PFSK-1 (cell line): ENCODE results near the gene GPR142.

Experiments
- FOXP2 ChIP-seq: optimal IDR thresholded peaks from 2 replicates; pipeline ENCODE3; 2011; ENCODE audit warnings: borderline replicate concordance, control low read depth, inconsistent platforms; ENCODE audit not compliant: insufficient read depth; ENCODE audit errors: extremely low read length, extremely low read depth
- POLR2AphosphoS5 ChIP-seq: IDR thresholded peaks from 2 replicates; pipeline ENCODE4 v1.6.1; 2012; ENCODE audit warnings: low read depth, mild to moderate bottlenecking, control low read depth, low read length, moderate library complexity
- SIN3A ChIP-seq: IDR thresholded peaks from 2 replicates; pipeline ENCODE4 v1.6.1; 2012; ENCODE audit warnings: mild to moderate bottlenecking, low read length, moderate library complexity, borderline replicate concordance; ENCODE audit not compliant: insufficient read depth
- TAF1 ChIP-seq: IDR thresholded peaks from 2 replicates; pipeline ENCODE4 v1.6.1; 2012; ENCODE audit warnings: low read length, control low read depth, borderline replicate concordance; ENCODE audit not compliant: insufficient read depth
- TF ChIP-seq, protein P1 (sequence below), 2 experiments: IDR thresholded peaks; 2 replicates each; pipeline versions ENCODE4 v1.6.1 to v1.8.0; 2011 to 2012; ENCODE audit warnings: low read depth in 2 of 2, low read length in 2 of 2, control low read depth in 1 of 2, inconsistent platforms in 1 of 2, mild to moderate bottlenecking in 1 of 2, moderate library complexity in 1 of 2; ENCODE audit not compliant: insufficient read depth in 1 of 2

The GPR142 gene

DNA sequence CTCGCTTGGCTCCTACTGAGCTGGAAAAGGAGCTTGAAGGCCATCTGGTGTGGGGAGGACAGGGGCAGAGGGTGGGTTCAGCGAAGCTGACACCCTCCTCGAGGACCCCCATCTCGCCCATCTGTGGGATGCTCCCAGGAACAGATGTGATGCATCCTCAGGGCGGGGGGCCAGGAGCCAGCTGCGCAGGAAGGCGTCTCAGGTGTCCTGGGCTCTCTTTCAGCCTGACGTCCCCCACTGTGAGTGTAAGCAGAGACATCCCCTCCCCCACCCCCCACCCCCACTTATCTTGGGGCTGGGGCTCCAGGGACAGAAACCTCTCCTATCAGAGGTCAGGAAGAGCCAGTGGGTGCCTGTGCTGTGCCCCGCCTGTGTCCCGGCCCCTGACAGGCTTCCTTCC lies 25.1 kb upstream of the GPR142 start:
- TF ChIP-seq POLR2AphosphoS5 (no peak), FOXP2 (no peak), TAF1 (no peak), SIN3A (no peak)
- TF ChIP-seq, protein P1, sequence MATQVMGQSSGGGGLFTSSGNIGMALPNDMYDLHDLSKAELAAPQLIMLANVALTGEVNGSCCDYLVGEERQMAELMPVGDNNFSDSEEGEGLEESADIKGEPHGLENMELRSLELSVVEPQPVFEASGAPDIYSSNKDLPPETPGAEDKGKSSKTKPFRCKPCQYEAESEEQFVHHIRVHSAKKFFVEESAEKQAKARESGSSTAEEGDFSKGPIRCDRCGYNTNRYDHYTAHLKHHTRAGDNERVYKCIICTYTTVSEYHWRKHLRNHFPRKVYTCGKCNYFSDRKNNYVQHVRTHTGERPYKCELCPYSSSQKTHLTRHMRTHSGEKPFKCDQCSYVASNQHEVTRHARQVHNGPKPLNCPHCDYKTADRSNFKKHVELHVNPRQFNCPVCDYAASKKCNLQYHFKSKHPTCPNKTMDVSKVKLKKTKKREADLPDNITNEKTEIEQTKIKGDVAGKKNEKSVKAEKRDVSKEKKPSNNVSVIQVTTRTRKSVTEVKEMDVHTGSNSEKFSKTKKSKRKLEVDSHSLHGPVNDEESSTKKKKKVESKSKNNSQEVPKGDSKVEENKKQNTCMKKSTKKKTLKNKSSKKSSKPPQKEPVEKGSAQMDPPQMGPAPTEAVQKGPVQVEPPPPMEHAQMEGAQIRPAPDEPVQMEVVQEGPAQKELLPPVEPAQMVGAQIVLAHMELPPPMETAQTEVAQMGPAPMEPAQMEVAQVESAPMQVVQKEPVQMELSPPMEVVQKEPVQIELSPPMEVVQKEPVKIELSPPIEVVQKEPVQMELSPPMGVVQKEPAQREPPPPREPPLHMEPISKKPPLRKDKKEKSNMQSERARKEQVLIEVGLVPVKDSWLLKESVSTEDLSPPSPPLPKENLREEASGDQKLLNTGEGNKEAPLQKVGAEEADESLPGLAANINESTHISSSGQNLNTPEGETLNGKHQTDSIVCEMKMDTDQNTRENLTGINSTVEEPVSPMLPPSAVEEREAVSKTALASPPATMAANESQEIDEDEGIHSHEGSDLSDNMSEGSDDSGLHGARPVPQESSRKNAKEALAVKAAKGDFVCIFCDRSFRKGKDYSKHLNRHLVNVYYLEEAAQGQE (IDR thresholded peaks at IDR 0.05; ENCODE audit: insufficient read depth in 1 of 2, low read depth in 2 of 2, low read length in 2 of 2), result no peak

DNA sequence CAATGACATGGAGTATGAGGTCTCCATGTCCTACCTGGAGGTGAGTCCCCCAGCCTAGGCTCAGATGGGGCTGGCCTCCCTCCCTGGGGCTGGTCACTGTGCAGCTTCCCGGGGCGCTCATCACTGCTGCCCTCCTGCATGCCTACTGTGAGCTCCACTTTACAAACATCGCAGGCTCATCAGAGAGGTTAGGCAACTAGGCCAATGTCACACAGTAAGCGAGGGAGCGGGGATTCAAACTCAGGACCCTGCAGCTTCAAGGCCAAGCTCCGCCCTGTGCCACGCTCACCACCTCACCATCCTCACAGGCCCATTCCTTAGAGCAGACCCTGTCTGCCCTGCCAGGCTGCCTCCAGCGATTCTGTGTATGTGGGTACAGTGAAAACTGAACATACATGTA lies 24.2 kb upstream of the GPR142 start:
- no peak for TF ChIP-seq POLR2AphosphoS5
- TF ChIP-seq SIN3A, result no peak
- no peak for TF ChIP-seq TAF1
- no peak for TF ChIP-seq FOXP2
- TF ChIP-seq, protein P1 (IDR thresholded peaks at IDR 0.05; ENCODE audit: insufficient read depth in 1 of 2, low read depth in 2 of 2, low read length in 2 of 2), result no peak

DNA sequence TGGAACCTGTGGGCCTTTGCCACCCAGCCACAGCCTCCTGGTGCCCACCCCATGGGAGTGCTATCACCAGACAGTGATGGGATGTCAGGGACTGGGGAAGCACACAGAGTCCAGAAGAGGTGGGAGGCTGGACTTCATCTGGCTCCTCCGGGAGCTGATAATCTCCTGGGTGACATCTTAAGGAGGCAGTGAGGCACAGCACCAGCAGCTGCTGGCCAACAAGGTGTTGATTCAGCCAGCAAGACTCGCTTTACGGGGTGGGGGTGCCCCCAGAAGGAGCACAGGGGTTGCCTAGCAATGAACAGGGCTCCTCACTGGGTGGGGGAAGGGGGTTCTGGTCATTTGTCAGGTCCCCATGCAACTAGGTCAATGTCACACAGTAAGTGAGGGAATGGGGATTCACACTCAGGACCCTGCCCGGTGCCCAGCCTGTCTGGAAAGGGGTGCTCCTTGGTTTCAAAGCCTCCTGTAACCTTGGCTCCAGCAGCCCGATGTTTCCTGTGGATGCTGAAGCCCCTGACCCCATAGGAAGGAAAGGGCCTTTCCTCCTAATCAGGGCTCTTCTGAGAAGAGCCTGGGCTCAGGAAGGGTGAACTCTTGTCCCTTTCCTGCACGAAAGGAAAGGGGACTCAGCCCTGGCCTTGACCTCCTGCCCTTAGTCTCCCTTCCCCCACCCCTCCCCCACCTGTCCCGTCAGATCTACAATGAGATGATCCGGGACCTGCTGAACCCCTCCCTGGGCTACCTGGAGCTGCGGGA lies 23.6 kb upstream of the GPR142 start:
- no peak for TF ChIP-seq SIN3A
- TF ChIP-seq TAF1, result no peak
- TF ChIP-seq FOXP2, result no peak
- TF ChIP-seq, protein P1 (IDR thresholded peaks at IDR 0.05; ENCODE audit: insufficient read depth in 1 of 2, low read depth in 2 of 2, low read length in 2 of 2), result no peak
- no peak for TF ChIP-seq POLR2AphosphoS5

DNA sequence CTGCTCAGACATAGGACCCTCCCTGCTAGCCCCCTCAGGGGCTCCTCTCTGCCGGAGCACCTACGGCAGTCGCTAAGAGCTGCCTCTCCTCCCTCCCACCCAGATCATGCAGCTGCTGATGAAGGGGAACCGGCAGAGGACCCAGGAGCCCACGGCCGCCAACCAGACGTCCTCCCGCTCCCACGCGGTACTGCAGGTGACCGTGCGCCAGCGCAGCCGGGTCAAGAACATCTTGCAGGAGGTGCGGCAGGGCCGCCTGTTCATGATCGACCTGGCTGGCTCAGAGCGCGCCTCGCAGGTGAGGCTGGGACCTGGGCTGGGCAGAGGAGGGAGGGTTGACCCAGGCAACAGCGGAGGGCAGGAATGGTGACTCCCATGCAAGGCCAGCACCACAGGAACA lies 22.6 kb upstream of the GPR142 start:
- TF ChIP-seq SIN3A (no peak), TAF1 (no peak), FOXP2 (no peak), POLR2AphosphoS5 (no peak)
- TF ChIP-seq, protein P1 (IDR thresholded peaks at IDR 0.05; ENCODE audit: insufficient read depth in 1 of 2, low read depth in 2 of 2, low read length in 2 of 2), result no peak
